NT2/D1 (cell line): ENCODE results near the gene NPLOC4.

Experiments used
- SUZ12 ChIP-seq: IDR thresholded peaks from 2 replicates; pipeline ENCODE4 v1.6.1; 2011; ENCODE audit not compliant: insufficient read length, insufficient read depth; ENCODE audit errors: extremely low read depth
- YY1 ChIP-seq: IDR thresholded peaks from 2 replicates; pipeline ENCODE4 v1.6.1; 2011; ENCODE audit not compliant: insufficient read length, insufficient read depth
- ZNF274 ChIP-seq: IDR thresholded peaks from 2 replicates; pipeline ENCODE4 v1.6.1; 2011; ENCODE audit warnings: mild to moderate bottlenecking, low read depth, low read length

- no peak for TF ChIP-seq YY1
- no peak for TF ChIP-seq SUZ12
- TF ChIP-seq ZNF274, result no peak
Measured at GRCh38 chr17:81640011-81640410, 3.1 kb upstream of the NPLOC4 start.
